PC-9 (cell line): ENCODE results near the gene UBAP2.

Experiments used
- EZH2 ChIP-seq: fragments of 200-600 bp; sonication (generic); IDR thresholded peaks from 2 replicates; pipeline ENCODE4 v1.8.0; 2017; ENCODE audit warnings: antibody characterized with exemption, low read depth
- TF ChIP-seq, protein P1 (sequence below): fragments of 200-600 bp; sonication (generic); conservative IDR thresholded peaks from 2 replicates; pipeline ENCODE4 v1.6.1; 2017; ENCODE audit warnings: mixed run types, antibody characterized with exemption, mild to moderate bottlenecking, moderate library complexity

DNA sequence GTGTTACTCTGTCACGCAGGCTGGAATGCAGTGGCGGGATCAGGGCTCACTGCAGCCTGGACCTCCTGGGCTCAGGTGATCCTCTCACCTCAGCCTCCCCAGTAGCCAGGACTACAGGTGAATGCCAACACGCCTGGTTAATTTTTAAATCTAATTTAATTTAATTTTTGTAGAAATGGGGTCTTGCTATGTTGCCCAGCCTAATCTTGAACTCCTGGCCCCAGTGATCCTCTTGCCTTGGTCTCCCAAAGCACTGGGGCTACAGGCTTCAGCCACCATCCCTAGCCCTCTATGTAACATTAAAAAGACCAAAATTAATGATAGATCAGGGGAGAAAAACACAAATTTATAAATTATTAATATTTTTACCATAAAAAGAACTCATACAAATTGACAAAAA lies 11.3 kb upstream of the UBAP2 start:
- TF ChIP-seq, protein P1, sequence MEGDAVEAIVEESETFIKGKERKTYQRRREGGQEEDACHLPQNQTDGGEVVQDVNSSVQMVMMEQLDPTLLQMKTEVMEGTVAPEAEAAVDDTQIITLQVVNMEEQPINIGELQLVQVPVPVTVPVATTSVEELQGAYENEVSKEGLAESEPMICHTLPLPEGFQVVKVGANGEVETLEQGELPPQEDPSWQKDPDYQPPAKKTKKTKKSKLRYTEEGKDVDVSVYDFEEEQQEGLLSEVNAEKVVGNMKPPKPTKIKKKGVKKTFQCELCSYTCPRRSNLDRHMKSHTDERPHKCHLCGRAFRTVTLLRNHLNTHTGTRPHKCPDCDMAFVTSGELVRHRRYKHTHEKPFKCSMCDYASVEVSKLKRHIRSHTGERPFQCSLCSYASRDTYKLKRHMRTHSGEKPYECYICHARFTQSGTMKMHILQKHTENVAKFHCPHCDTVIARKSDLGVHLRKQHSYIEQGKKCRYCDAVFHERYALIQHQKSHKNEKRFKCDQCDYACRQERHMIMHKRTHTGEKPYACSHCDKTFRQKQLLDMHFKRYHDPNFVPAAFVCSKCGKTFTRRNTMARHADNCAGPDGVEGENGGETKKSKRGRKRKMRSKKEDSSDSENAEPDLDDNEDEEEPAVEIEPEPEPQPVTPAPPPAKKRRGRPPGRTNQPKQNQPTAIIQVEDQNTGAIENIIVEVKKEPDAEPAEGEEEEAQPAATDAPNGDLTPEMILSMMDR: no peak
- no peak for TF ChIP-seq EZH2
